HEK293T (cell line): ENCODE measurements around the gene IFT172.

ENCODE experiments used
- CTCF ChIA-PET: fragments of 350-600 bp; formaldehyde crosslinking; extraction: SDS; loops from one replicate; lab custom pipeline; 2021; ENCODE audit warnings: antibody characterized with exemption, inconsistent platforms; lab: Yijun Ruan, JAX
- POLR2A ChIA-PET: fragments of 350-600 bp; formaldehyde crosslinking; extraction: SDS; loops from one replicate; lab custom pipeline; 2020; ENCODE audit warnings: antibody characterized with exemption, inconsistent platforms; lab: Yijun Ruan, JAX
- DNase-seq: peaks from one replicate; pipeline ENCODE4 v3.0.0; 2012; ENCODE audit warnings: mixed read lengths; ENCODE audit errors: extremely low spot score
- ARNT ChIP-seq: fragments of 450-650 bp; IDR thresholded peaks from 2 replicates; pipeline ENCODE4 v1.6.1; 2017; ENCODE audit warnings: mild to moderate bottlenecking
- BHLHE40 ChIP-seq: fragments of 450-650 bp; IDR thresholded peaks from 2 replicates; pipeline ENCODE4 v1.6.1; 2016; ENCODE audit warnings: mild to moderate bottlenecking, moderate library complexity, borderline replicate concordance
- CTBP1 ChIP-seq: fragments of 450-650 bp; IDR thresholded peaks from 2 replicates; pipeline ENCODE4 v1.6.1; 2016; ENCODE audit warnings: borderline replicate concordance
- ELF4 ChIP-seq: fragments of 450-650 bp; IDR thresholded peaks from 2 replicates; pipeline ENCODE4 v1.6.1; 2017; ENCODE audit warnings: antibody characterized with exemption
- FOXA1 ChIP-seq: fragments of 450-650 bp; IDR thresholded peaks from 2 replicates; pipeline ENCODE4 v1.6.1; 2016; ENCODE audit warnings: mild to moderate bottlenecking
- FOXK2 ChIP-seq: fragments of 450-650 bp; IDR thresholded peaks from 2 replicates; pipeline ENCODE4 v1.6.1; 2016; ENCODE audit warnings: mild to moderate bottlenecking
- FOXM1 ChIP-seq: fragments of 450-650 bp; IDR thresholded peaks from 2 replicates; pipeline ENCODE4 v1.6.1; 2017; ENCODE audit warnings: mild to moderate bottlenecking, borderline replicate concordance
- HDGF ChIP-seq: fragments of 450-650 bp; IDR thresholded peaks from 2 replicates; pipeline ENCODE4 v1.6.1; 2017; ENCODE audit warnings: antibody characterized with exemption, borderline replicate concordance
- L3MBTL2 ChIP-seq: fragments of 450-650 bp; conservative IDR thresholded peaks from 2 replicates; pipeline ENCODE4 v1.6.1; 2016; ENCODE audit warnings: mild to moderate bottlenecking
- LEF1 ChIP-seq: fragments of 450-650 bp; IDR thresholded peaks from 2 replicates; pipeline ENCODE4 v1.6.1; 2017; ENCODE audit warnings: mild to moderate bottlenecking, borderline replicate concordance
- NFRKB ChIP-seq: fragments of 450-650 bp; IDR thresholded peaks from 2 replicates; pipeline ENCODE4 v1.6.1; 2016; ENCODE audit warnings: mild to moderate bottlenecking, moderate library complexity
- PKNOX1 ChIP-seq: fragments of 450-650 bp; IDR thresholded peaks from 2 replicates; pipeline ENCODE4 v1.6.1; 2016
- SP1 ChIP-seq: fragments of 450-650 bp; IDR thresholded peaks from 2 replicates; pipeline ENCODE4 v1.6.1; 2017
- SUZ12 ChIP-seq: fragments of 450-650 bp; IDR thresholded peaks from 2 replicates; pipeline ENCODE4 v1.6.1; 2016; ENCODE audit warnings: mild to moderate bottlenecking
- TARDBP ChIP-seq: fragments of 450-650 bp; IDR thresholded peaks from 2 replicates; pipeline ENCODE4 v1.6.1; 2016
- ZNF384 ChIP-seq: fragments of 450-650 bp; IDR thresholded peaks from 2 replicates; pipeline ENCODE4 v1.6.1; 2016

Gene IFT172

GRCh38 chr2:27422958-27423357 lies 66.6 kb downstream of the IFT172 start:
- ChIA-PET POLR2A (no interaction called here), CTCF (no interaction called here)
- no peak for DNase-seq
- TF ChIP-seq CTBP1 (no peak), ELF4 (no peak), FOXA1 (no peak)

GRCh38 chr2:27421660-27422250 lies 67.8 kb downstream of the IFT172 start:
- no peak for DNase-seq
- POLR2A ChIA-PET, result interaction anchor here (0.5 to 3.7 kb wide), 3 partner anchors 12 to 251 kb away, joined by 3 to 29 read pairs (median 3); partner anchors contain the start of gene PPM1G
- CTCF ChIA-PET, result no interaction called here
- TF ChIP-seq BHLHE40 (no peak), ZNF384 (no peak), L3MBTL2 (no peak), CTBP1 (no peak), ELF4 (no peak), SUZ12 (no peak), TARDBP (no peak), FOXK2 (no peak), ARNT (no peak), LEF1 (no peak), HDGF (no peak), FOXM1 (no peak), NFRKB (no peak), PKNOX1 (no peak), SP1 (no peak)

GRCh38 chr2:27420996-27421395 lies 68.5 kb downstream of the IFT172 start:
- DNase-seq, result no peak
- no peak for TF ChIP-seq SUZ12
- no peak for TF ChIP-seq TARDBP
- TF ChIP-seq LEF1, result no peak
- no peak for TF ChIP-seq ELF4
- TF ChIP-seq L3MBTL2, result no peak
- no peak for TF ChIP-seq PKNOX1
- TF ChIP-seq SP1, result no peak
- TF ChIP-seq HDGF, result no peak
- no peak for TF ChIP-seq ARNT
- no peak for TF ChIP-seq FOXK2
- no peak for TF ChIP-seq CTBP1
- no peak for TF ChIP-seq BHLHE40
- TF ChIP-seq NFRKB, result no peak
- no peak for TF ChIP-seq ZNF384
- no peak for TF ChIP-seq FOXM1
- no peak for TF ChIP-seq FOXA1
- POLR2A ChIA-PET, result interaction anchor here (0.5 to 3.7 kb wide), 2 partner anchors 11 to 250 kb away, joined by 3 to 29 read pairs; partner anchors contain the start of gene PPM1G
- CTCF ChIA-PET, result no interaction called here

- POLR2A ChIA-PET, result no interaction called here
- no peak for TF ChIP-seq FOXM1
- no peak for TF ChIP-seq TARDBP
- TF ChIP-seq ELF4, result no peak
- TF ChIP-seq NFRKB, result no peak
- no peak for TF ChIP-seq ZNF384
- TF ChIP-seq ARNT, result no peak
- TF ChIP-seq PKNOX1, result no peak
- no peak for TF ChIP-seq FOXK2
- TF ChIP-seq SUZ12, result no peak
- no peak for TF ChIP-seq HDGF
- DNase-seq, result no peak
- CTCF ChIA-PET, result no interaction called here
Measured at GRCh38 chr2:27416151-27416550, 73.4 kb downstream of the IFT172 start.

- no peak for DNase-seq
- CTCF ChIA-PET, result no interaction called here
- TF ChIP-seq HDGF (no peak), ELF4 (no peak), FOXM1 (no peak)
- POLR2A ChIA-PET, result no interaction called here
Measured at GRCh38 chr2:27412419-27413152, 77.0 kb downstream of the IFT172 start.
